Endodermal cell (in vitro differentiated cells): ENCODE results near the gene TRIM44. TPM values are rescaled to one million over a fixed set of nuclear protein-coding genes. Genes with fewer than 3 reads are reported as not detected.

Experiments
- DNase-seq: peaks from one replicate; pipeline ENCODE4 v3.0.0-alpha.2; 2017
- H3K27ac ChIP-seq: 2 replicates; pipeline ENCODE4 v1.5.1; 2013; ENCODE audit warnings: mild to moderate bottlenecking, low read depth, low read length, moderate library complexity
- H3K27me3 ChIP-seq: 2 replicates; pipeline ENCODE4 v1.6.1; 2013; ENCODE audit warnings: mild to moderate bottlenecking, low read length, moderate library complexity; ENCODE audit not compliant: insufficient read depth, control insufficient read depth, poor library complexity, severe bottlenecking
- H3K36me3 ChIP-seq: 2 replicates; pipeline ENCODE4 v1.7.0; 2013; ENCODE audit warnings: mild to moderate bottlenecking, low read length, moderate library complexity; ENCODE audit not compliant: control insufficient read depth, insufficient read depth
- H3K4me1 ChIP-seq: one replicate; pipeline ENCODE4 v1.7.0; 2013; ENCODE audit warnings: low read length; ENCODE audit not compliant: control insufficient read depth, insufficient read depth
- H3K4me3 ChIP-seq: 2 replicates; pipeline ENCODE4 v1.5.1; 2013; ENCODE audit warnings: mild to moderate bottlenecking, low read length, moderate library complexity
- H3K9ac ChIP-seq: 2 replicates; pipeline ENCODE4 v1.6.1; 2013; ENCODE audit warnings: mild to moderate bottlenecking, low read length, moderate library complexity; ENCODE audit not compliant: poor library complexity, severe bottlenecking; ENCODE audit errors: extremely low read depth
- H3K9me3 ChIP-seq: 2 replicates; pipeline ENCODE4 v1.6.1; 2013; ENCODE audit warnings: mild to moderate bottlenecking, low read length, moderate library complexity; ENCODE audit not compliant: control insufficient read depth
- H3K27ac Mint-ChIP-seq: 2 replicates; pipeline ENCODE4 v1.8.0; 2020; ENCODE audit warnings: mixed read lengths
- H3K27me3 Mint-ChIP-seq: 2 replicates; pipeline ENCODE4 v1.8.0; 2021; ENCODE audit warnings: mild to moderate bottlenecking, mixed read lengths; ENCODE audit not compliant: insufficient read depth
- H3K36me3 Mint-ChIP-seq: 2 replicates; pipeline ENCODE4 v1.8.0; 2020; ENCODE audit warnings: low read depth, mixed read lengths
- H3K4me1 Mint-ChIP-seq: 2 replicates; pipeline ENCODE4 v1.8.0; 2020; ENCODE audit warnings: mixed read lengths
- H3K4me3 Mint-ChIP-seq: 2 replicates; pipeline ENCODE4 v1.8.0; 2020; ENCODE audit warnings: mild to moderate bottlenecking, moderate library complexity, mixed read lengths
- H3K9me3 Mint-ChIP-seq: 2 replicates; pipeline ENCODE4 v1.8.0; 2020; ENCODE audit warnings: mild to moderate bottlenecking, mixed read lengths
- CTCF ChIP-seq: fragments of 200-600 bp; sonication (generic); conservative IDR thresholded peaks from 2 replicates; pipeline ENCODE4 v1.5.0; 2021; ENCODE audit warnings: antibody characterized with exemption, mild to moderate bottlenecking
- WGBS, 2 experiments: methylation state at CpG; one replicate each; pipeline versions ENCODE4 v1.1.5 to v1.1.7; 2013; ENCODE audit warnings: missing lambda C conversion rate in 2 of 2, mixed read lengths in 1 of 2; ENCODE audit not compliant: insufficient coverage in 1 of 2, insufficient read length in 1 of 2; 5-methylcytosine and 5-hydroxymethylcytosine counted together
- total RNA-seq, 2 donors: library from RNA; stranded (reverse); fragmentation: NEBNext Ultra II Directional in 1 of 2; extraction: Animal tissue kit (Norgen Biotek cat#: 25700) in 1 of 2; gene quantifications; 2 replicates in 1 of 2; 3 replicates in 1 of 2; pipeline ENCODE4 v1.2.1, GENCODE V29; 2021

TRIM44 gene
- total RNA-seq, 2 donors from 2014 or later, result 48.5 to 63.8 TPM

DNA sequence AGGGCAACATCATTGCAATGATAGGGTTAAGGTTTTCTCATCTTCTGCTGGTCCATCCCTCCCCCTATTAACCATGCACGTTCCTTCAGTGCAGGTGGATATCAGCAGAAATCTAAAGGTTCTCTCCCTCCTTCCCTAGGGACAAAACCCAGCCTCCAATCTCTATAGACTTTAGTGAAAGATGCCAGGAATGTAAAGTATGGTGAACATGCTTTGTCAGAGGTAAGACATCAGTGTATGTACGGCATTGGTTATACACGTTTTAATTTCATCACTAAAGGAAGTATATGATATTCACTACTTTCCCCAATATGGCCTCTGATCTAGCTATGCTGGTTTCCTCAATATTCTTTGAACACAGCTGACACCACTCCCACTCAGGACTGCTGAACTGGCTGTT, 200.1 kb downstream of the TRIM44 start:
- Histone ChIP-seq H3K4me1 (no peaks in the 10 kb centered on the region), H3K27me3 (no peaks in the 10 kb centered on the region), H3K36me3 (no peaks in the 10 kb centered on the region), H3K27ac (no peak overlapping the region), H3K4me3 (no peak overlapping the region), H3K9ac (no peak overlapping the region), H3K9me3 (no peaks in the 10 kb centered on the region)
- H3K9me3 Mint-ChIP-seq, result peaks cover 8% of the 10 kb centered on the region
- no peak overlapping the region for H3K4me3 Mint-ChIP-seq
- no peaks in the 10 kb centered on the region for H3K27me3 Mint-ChIP-seq
- no peak overlapping the region for H3K27ac Mint-ChIP-seq
- 81 to 100% methylated on average over 3 of the region's 3 CpGs for WGBS, 2 experiments
- H3K36me3 Mint-ChIP-seq, result no peaks in the 10 kb centered on the region
- no peak for TF ChIP-seq CTCF
- no peaks in the 10 kb centered on the region for H3K4me1 Mint-ChIP-seq
- no peak for DNase-seq

DNA sequence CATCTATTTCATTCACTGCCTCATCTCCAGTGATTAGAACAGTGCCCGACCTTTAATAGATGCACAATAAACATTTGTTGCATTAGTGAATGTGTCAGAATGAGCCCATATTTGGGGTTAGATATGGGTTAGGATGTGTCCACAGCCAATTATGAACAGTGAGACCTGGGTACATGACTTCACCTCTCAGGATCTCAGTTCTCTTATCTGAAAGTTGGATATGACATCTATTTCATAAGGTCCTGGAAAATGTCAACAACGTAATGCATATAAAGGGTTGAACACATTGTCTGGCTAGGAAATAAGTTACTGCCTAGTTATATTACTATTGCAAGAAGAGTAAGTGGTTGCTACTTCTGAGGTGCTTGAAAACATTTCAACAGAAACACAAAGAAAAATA, 201.6 kb downstream of the TRIM44 start:
- no peak overlapping the region for H3K27ac Mint-ChIP-seq
- no peak for DNase-seq
- no peak overlapping the region for H3K4me3 ChIP-seq
- H3K36me3 Mint-ChIP-seq, result no peaks in the 10 kb centered on the region
- no peaks in the 10 kb centered on the region for H3K4me1 ChIP-seq
- TF ChIP-seq CTCF, result no peak
- peaks cover 19% of the 10 kb centered on the region for H3K9me3 Mint-ChIP-seq
- H3K9ac ChIP-seq, result no peak overlapping the region
- 96 to 100% methylated on average over 2 of the region's 2 CpGs for WGBS, 2 experiments
- no peaks in the 10 kb centered on the region for H3K36me3 ChIP-seq
- peaks cover 11% of the 10 kb centered on the region for H3K9me3 ChIP-seq
- no peak overlapping the region for H3K27ac ChIP-seq
- H3K27me3 ChIP-seq, result no peaks in the 10 kb centered on the region
- no peaks in the 10 kb centered on the region for H3K4me1 Mint-ChIP-seq
- no peak overlapping the region for H3K4me3 Mint-ChIP-seq
- no peaks in the 10 kb centered on the region for H3K27me3 Mint-ChIP-seq

DNA sequence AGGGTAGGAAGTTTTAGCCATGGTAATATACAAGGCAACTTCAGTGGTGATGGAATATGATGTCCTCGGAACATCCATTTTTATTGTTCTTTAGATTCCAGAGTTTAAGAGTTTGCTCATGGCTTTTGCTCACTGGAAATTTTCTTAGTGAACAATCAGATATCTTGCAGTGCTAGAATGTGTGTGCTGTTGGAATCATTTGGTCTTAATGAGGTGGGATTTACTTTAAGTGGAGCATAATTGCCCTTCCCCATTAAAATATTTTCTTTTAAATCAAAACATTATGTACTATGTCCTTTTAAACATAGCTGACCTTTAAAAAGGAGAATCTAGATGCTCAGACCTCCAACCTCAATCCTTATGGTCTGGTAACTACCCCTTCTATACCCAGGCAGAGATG, 204.0 kb downstream of the TRIM44 start:
- H3K9ac ChIP-seq, result no peak overlapping the region
- Mint-ChIP-seq H3K27ac (no peak overlapping the region), H3K4me3 (no peak overlapping the region), H3K9me3 (peaks cover 22% of the 10 kb centered on the region), H3K36me3 (no peaks in the 10 kb centered on the region), H3K4me1 (no peaks in the 10 kb centered on the region), H3K27me3 (no peaks in the 10 kb centered on the region)
- no peak for TF ChIP-seq CTCF
- no peaks in the 10 kb centered on the region for H3K27me3 ChIP-seq
- peaks cover 17% of the 10 kb centered on the region for H3K9me3 ChIP-seq
- 90% methylated on average over 1 of the region's 1 CpG; no CpG with 5 or more reads in 1 of the 2 experiments for WGBS, 2 experiments
- no peaks in the 10 kb centered on the region for H3K36me3 ChIP-seq
- no peak overlapping the region for H3K4me3 ChIP-seq
- no peak for DNase-seq
- no peak overlapping the region for H3K27ac ChIP-seq
- no peaks in the 10 kb centered on the region for H3K4me1 ChIP-seq

Other genes with a start within 250 kb of the TRIM44 start
- 10 to 100 TPM in 1 of 2 donors, 1 to 10 TPM in 1; 7.1 to 13.5 TPM for gene SLC1A2, start 243.2 kb upstream of the TRIM44 start, total RNA-seq
- 10 to 100 TPM; 55.3 to 79.0 TPM for gene PAMR1, start 137.2 kb upstream of the TRIM44 start, total RNA-seq
- gene FJX1, start 44.3 kb upstream of the TRIM44 start, total RNA-seq, result 10 to 100 TPM; 11.7 to 17.4 TPM